HG03139 (cell line): ENCODE measurements around the gene CIAO3.
A peak's percentile ranks its signal among the peaks of the same experiment; 100 is the strongest.

ENCODE experiments used
- ATAC-seq: cut with Tn5 transposase; IDR thresholded peaks from one replicate; pipeline ENCODE4 v1.9.1; 2021; ENCODE audit not compliant: unreplicated experiment

Gene CIAO3

GRCh38 chr16:740764-741505, at the start of gene CIAO3:
Gene CIAO3 (minus strand): TSS chr16:740997. CDS start chr16:740985, 12 bp downstream.
- peak; percentile 65 for ATAC-seq

- no peak for ATAC-seq
Observed at GRCh38 chr16:790086-790485, 49.3 kb upstream of the CIAO3 start.

GRCh38 chr16:789191-789850, 48.5 kb upstream of the CIAO3 start:
- no peak for ATAC-seq

- peak; percentile 60 for ATAC-seq
Observed at GRCh38 chr16:788399-789126, 47.8 kb upstream of the CIAO3 start, which contains the start of gene CHTF18. Gene CHTF18 (plus strand): TSS chr16:788620. CDS start chr16:788685, 65 bp downstream.

GRCh38 chr16:787978-788398, 47.2 kb upstream of the CIAO3 start, which contains the start of gene RPUSD1:
Gene RPUSD1 (minus strand): TSS chr16:788381. CDS start chr16:787737, 644 bp downstream.
- ATAC-seq, result no peak

GRCh38 chr16:787321-787966, 46.6 kb upstream of the CIAO3 start:
- ATAC-seq, result no peak

GRCh38 chr16:785563-786535, 45.1 kb upstream of the CIAO3 start:
- no peak for ATAC-seq

- ATAC-seq, result no peak
Observed at GRCh38 chr16:784431-784830, 43.6 kb upstream of the CIAO3 start.

GRCh38 chr16:783404-784161, 42.8 kb upstream of the CIAO3 start:
- no peak for ATAC-seq

GRCh38 chr16:782766-783403, 42.1 kb upstream of the CIAO3 start:
- ATAC-seq, result no peak

- ATAC-seq, result no peak
Observed at GRCh38 chr16:782258-782657, 41.5 kb upstream of the CIAO3 start.

- no peak for ATAC-seq
Observed at GRCh38 chr16:781346-782010, 40.7 kb upstream of the CIAO3 start.

GRCh38 chr16:780296-780695, 39.5 kb upstream of the CIAO3 start:
- no peak for ATAC-seq

GRCh38 chr16:779561-779960, 38.8 kb upstream of the CIAO3 start:
- no peak for ATAC-seq

- ATAC-seq, result no peak
Observed at GRCh38 chr16:778909-779527, 38.2 kb upstream of the CIAO3 start.

- no peak for ATAC-seq
Observed at GRCh38 chr16:778447-778846, 37.6 kb upstream of the CIAO3 start.

- ATAC-seq, result no peak
Observed at GRCh38 chr16:777826-778225, 37.0 kb upstream of the CIAO3 start.

GRCh38 chr16:776824-777223, 36.0 kb upstream of the CIAO3 start:
- ATAC-seq, result no peak
